ENCODE measurements around the gene TBC1D8B. TPM values are rescaled to one million over a fixed set of nuclear protein-coding genes. Genes with fewer than 3 reads are reported as not detected.
A peak's percentile ranks its signal among the peaks of the same experiment; 100 is the strongest.

The TBC1D8B gene
- total RNA-seq (2012; rRNA removed) (10.4 and 14.4 TPM in 2 replicates), polyA plus RNA-seq (2012; rRNA removed) (5.8 and 8.3 TPM in 2 replicates), Bru-seq, nascent RNA (percentile 52 among the genes with signal in this experiment), BruChase-seq, experiment 1, labeled RNA remaining after a 6-hour chase (percentile 64 among the genes with signal in this experiment), BruChase-seq, experiment 2, labeled RNA remaining after a 2-hour chase (percentile 72 among the genes with signal in this experiment)
- polyA plus RNA-seq (2012; cell fraction: cytosol; rRNA removed), result 1.1 and 1.3 TPM in 2 replicates
- polyA plus RNA-seq (2012; cell fraction: nucleus; rRNA removed; ENCODE audit: low replicate concordance), result 0.72 and 8.0 TPM in 2 replicates
- long read RNA-seq, full-length matches to known transcripts, result 7 of 17 reads
- long read RNA-seq, partial matches to known transcripts, result 5 of 17 reads
- long read RNA-seq, other reads (novel, unspliced or antisense), result 5 of 17 reads

- Histone ChIP-seq H3K23ac (ENCODE audit: low read depth, low read length) (peak within 1 kb of the TSS; percentile 95), H3K27ac (ENCODE audit: insufficient read depth, low read length) (peak within 1 kb of the TSS; percentile 74), H3K36me3 (ENCODE audit: control insufficient read depth, insufficient read depth, low read length) (no peaks in the 10 kb centered on the region), H4K8ac (ENCODE audit: low read depth in 2 of 2, low read length in 2 of 2) (peak within 1 kb of the TSS; percentile 78 to 87), H4K20me1 (ENCODE audit: insufficient read depth, low read length) (no peaks in the 10 kb centered on the region), H2AFZ (replicated peaks; ENCODE audit: low read length, poor library complexity) (peak within 1 kb of the TSS; percentile 96), H4K91ac (ENCODE audit: insufficient read depth, low read depth, low read length) (peak within 1 kb of the TSS; percentile 61), H4K5ac (ENCODE audit: low read depth, low read length) (peak within 1 kb of the TSS; percentile 96), H3K56ac (ENCODE audit: extremely low read depth, insufficient read depth, low read length) (peak within 1 kb of the TSS; percentile 54), H2BK15ac (ENCODE audit: low read depth, low read length) (peak within 1 kb of the TSS; percentile 28; the same call in 1 of the 3 replicates), H3K18ac (ENCODE audit: low read depth, low read length) (peak within 1 kb of the TSS; percentile 86), H3K4ac (ENCODE audit: low read depth, low read length) (peak within 1 kb of the TSS; percentile 88), H3K14ac (replicated peaks; ENCODE audit: low read depth, low read length) (peak within 1 kb of the TSS; percentile 94), H3K79me1 (ENCODE audit: low read depth in 1 of 2, low read length in 2 of 2) (peaks cover 0 to 9% of the 10 kb centered on the region in 2 experiments; a peak in 2 of 4 replicates), H2BK20ac (ENCODE audit: low read depth, low read length) (peak within 1 kb of the TSS; percentile 36; the same call in 1 of the 2 replicates), H3K4me1 (ENCODE audit: control insufficient read depth, insufficient read depth, low read length) (no peaks in the 10 kb centered on the region), H3K4me2 (ENCODE audit: low read depth, low read length) (peak within 1 kb of the TSS; percentile 96), H3K9me1 (ENCODE audit: insufficient read depth, low read length) (no peaks in the 10 kb centered on the region), H3K9ac (ENCODE audit: low read depth, low read length) (peak within 1 kb of the TSS; percentile 75), H2AK9ac (replicated peaks; ENCODE audit: low read depth, low read length, poor library complexity) (peak within 1 kb of the TSS; percentile 66), H3K9me3 (ENCODE audit: control insufficient read depth, insufficient read depth, low read length) (no peaks in the 10 kb centered on the region), H3K27me3 (ENCODE audit: control insufficient read depth, insufficient read depth, low read length) (peaks cover 6% of the 10 kb centered on the region), H2BK120ac (ENCODE audit: low read depth, low read length) (peak within 1 kb of the TSS; percentile 53), H2AK5ac (ENCODE audit: low read depth, low read length) (peak within 1 kb of the TSS; percentile 61; the same call in 1 of the 2 replicates), H2BK5ac (ENCODE audit: low read depth, low read length, poor library complexity, severe bottlenecking) (peak within 1 kb of the TSS; percentile 73), H3K4me3 (ENCODE audit: insufficient read depth, low read depth, low read length) (peak within 1 kb of the TSS; percentile 70)
- intact Hi-C loops (cut with micrococcal nuclease), result no loop called here
- dilution Hi-C loops (cut with HindIII; ENCODE audit: low sequenced_read_pairs, unreplicated experiment), result no loop called here
- in situ Hi-C loops (cut with MboI; ENCODE audit: low sequenced_read_pairs), result no loop called here
- ChIA-PET CTCF (no interaction called here), POLR2A (ENCODE audit: unreplicated experiment) (interaction anchor here (0.7 kb wide), 1 partner anchor 60 kb away, joined by 5 read pairs; no protein-coding TSS in a partner anchor)
- no TSS peak for BruUV-seq (replicated peaks)
- WGBS, 2 experiments (ENCODE audit: extremely low coverage in 2 of 2, insufficient read length in 1 of 2), result 9% methylated on average over 6 of the region's 36 CpGs; no CpG with 5 or more reads in 1 of the 2 experiments
- peak; percentile 92 for DNase-seq
- ATAC-seq (ENCODE audit: low read depth), result peak; percentile 98
- TF ChIP-seq ELK1 (IDR thresholded peaks at IDR 0.05; ENCODE audit: borderline replicate concordance, low read depth, low read length), result no peak
- no peak for TF ChIP-seq RAD21 (IDR thresholded peaks at IDR 0.05; ENCODE audit: low read length)
- no peak for TF ChIP-seq MXI1 (IDR thresholded peaks at IDR 0.05; ENCODE audit: borderline replicate concordance, low read depth, low read length)
- TF ChIP-seq CTCF (conservative IDR thresholded peaks at IDR 0.05; ENCODE audit: low read depth, low read length), result no peak
- 0 out of 2 replicates have a peak, but pooled peaks have one; percentile 15 for TF ChIP-seq CEBPB (IDR thresholded peaks at IDR 0.05; ENCODE audit: low read depth, low read length)
- TF ChIP-seq CHD1 (IDR thresholded peaks at IDR 0.05; ENCODE audit: low read depth, low read length), result no peak
- no peak for TF ChIP-seq RCOR1 (IDR thresholded peaks at IDR 0.05; ENCODE audit: insufficient replicate concordance, low read length)
- no peak for TF ChIP-seq FOS (IDR thresholded peaks at IDR 0.05; ENCODE audit: low read depth, low read length)
- TF ChIP-seq BHLHE40 (IDR thresholded peaks at IDR 0.05; ENCODE audit: low read depth, low read length), result no peak
- TF ChIP-seq POLR2A (IDR thresholded peaks at IDR 0.05; ENCODE audit: low read depth, low read length), result peak; percentile 63; the same call in 1 of the 2 replicates
- TF ChIP-seq RFX5 (IDR thresholded peaks at IDR 0.05; ENCODE audit: low read depth, low read length), result no peak
- TF ChIP-seq MAZ (IDR thresholded peaks at IDR 0.05; ENCODE audit: borderline replicate concordance, low read depth, low read length), result peak; percentile 67; the same call in 1 of the 2 replicates
- no peak for TF ChIP-seq MAFK (IDR thresholded peaks at IDR 0.05; ENCODE audit: low read depth, low read length)
Observed at GRCh38 chrX:106802388-106803275, at the start of gene TBC1D8B. TSS of gene TBC1D8B (plus strand) at chrX:106802673. CDS start at chrX:106802854, 181 bp downstream.
